ENCODE results near the gene TOP3B. TPM values are rescaled to one million over a fixed set of nuclear protein-coding genes. Genes with fewer than 3 reads are reported as not detected.

TOP3B gene
- total RNA-seq, 1 experiment from 2014 or later = 29.3 TPM

DNA sequence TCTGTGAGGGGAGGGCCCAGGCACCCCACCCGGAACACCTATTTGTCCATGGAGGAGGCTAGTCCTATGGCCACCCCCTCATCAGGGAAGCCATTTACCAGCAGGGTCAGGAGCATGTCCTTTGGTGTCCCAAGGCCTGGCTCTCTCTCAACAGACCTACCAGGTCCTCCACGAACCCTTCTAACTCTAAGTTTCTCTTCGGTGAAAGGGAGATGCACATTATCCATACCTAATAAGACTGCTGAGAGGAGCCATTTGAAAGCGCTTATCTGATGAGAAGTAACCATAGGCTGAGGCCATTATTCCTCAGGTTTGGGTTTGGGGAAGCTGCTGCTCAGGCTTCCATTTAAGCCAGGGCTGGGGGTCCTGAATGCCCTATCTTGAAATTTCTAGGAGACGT is 9.2 kb upstream of the TOP3B start:
- POLR2A ChIA-PET = interaction anchor here (1.1 kb wide), 1 partner anchor 10 kb away, joined by 3 read pairs; the partner anchor contains the start of gene TOP3B
- no TSS peak for BruUV-seq (replicated peaks)
- TF ChIP-seq, protein P1, sequence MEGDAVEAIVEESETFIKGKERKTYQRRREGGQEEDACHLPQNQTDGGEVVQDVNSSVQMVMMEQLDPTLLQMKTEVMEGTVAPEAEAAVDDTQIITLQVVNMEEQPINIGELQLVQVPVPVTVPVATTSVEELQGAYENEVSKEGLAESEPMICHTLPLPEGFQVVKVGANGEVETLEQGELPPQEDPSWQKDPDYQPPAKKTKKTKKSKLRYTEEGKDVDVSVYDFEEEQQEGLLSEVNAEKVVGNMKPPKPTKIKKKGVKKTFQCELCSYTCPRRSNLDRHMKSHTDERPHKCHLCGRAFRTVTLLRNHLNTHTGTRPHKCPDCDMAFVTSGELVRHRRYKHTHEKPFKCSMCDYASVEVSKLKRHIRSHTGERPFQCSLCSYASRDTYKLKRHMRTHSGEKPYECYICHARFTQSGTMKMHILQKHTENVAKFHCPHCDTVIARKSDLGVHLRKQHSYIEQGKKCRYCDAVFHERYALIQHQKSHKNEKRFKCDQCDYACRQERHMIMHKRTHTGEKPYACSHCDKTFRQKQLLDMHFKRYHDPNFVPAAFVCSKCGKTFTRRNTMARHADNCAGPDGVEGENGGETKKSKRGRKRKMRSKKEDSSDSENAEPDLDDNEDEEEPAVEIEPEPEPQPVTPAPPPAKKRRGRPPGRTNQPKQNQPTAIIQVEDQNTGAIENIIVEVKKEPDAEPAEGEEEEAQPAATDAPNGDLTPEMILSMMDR (IDR thresholded peaks at IDR 0.05; ENCODE audit: unreplicated experiment) = no peak
- Mint-ChIP-seq H3K9me3 (ENCODE audit: unreplicated experiment) (no peaks in the 10 kb centered on the region), H3K4me3 (ENCODE audit: unreplicated experiment) (no peak overlapping the region), H3K36me3 (ENCODE audit: insufficient read depth, unreplicated experiment) (no peaks in the 10 kb centered on the region), H3K27ac (ENCODE audit: low read depth, unreplicated experiment) (no peak overlapping the region), H3K27me3 (ENCODE audit: insufficient read depth, unreplicated experiment) (peaks cover 15% of the 10 kb centered on the region), H3K4me1 (ENCODE audit: insufficient read depth, unreplicated experiment) (no peaks in the 10 kb centered on the region)
- intact Hi-C loops (cut with micrococcal nuclease) = no loop called here
- DNase-seq (ENCODE audit: unreplicated experiment) = no peak
- CTCF ChIA-PET = interaction anchor here (1.2 kb wide), 1 partner anchor 10 kb away, joined by 4 read pairs; the partner anchor contains the start of gene TOP3B

- H3K9me3 Mint-ChIP-seq (ENCODE audit: unreplicated experiment) = no peaks in the 10 kb centered on the region
- BruUV-seq (replicated peaks) = no TSS peak
- ChIA-PET CTCF (interaction anchor here (0.6 to 1.2 kb wide), 3 partner anchors 9 to 228 kb away, joined by 3 to 4 read pairs (median 3); partner anchors contain the start of gene TOP3B), POLR2A (interaction anchor here (0.9 kb wide), 1 partner anchor 9 kb away, joined by 3 read pairs; the partner anchor contains the start of gene TOP3B)
- intact Hi-C loops (cut with micrococcal nuclease) = no loop called here
- TF ChIP-seq, protein P1 (IDR thresholded peaks at IDR 0.05; ENCODE audit: unreplicated experiment) = no peak
- H3K4me3 Mint-ChIP-seq (ENCODE audit: unreplicated experiment) = no peak overlapping the region
- DNase-seq (ENCODE audit: unreplicated experiment) = no peak
- H3K4me1 Mint-ChIP-seq (ENCODE audit: insufficient read depth, unreplicated experiment) = no peaks in the 10 kb centered on the region
- H3K27ac Mint-ChIP-seq (ENCODE audit: low read depth, unreplicated experiment) = no peak overlapping the region
- H3K27me3 Mint-ChIP-seq (ENCODE audit: insufficient read depth, unreplicated experiment) = peaks cover 15% of the 10 kb centered on the region
- H3K36me3 Mint-ChIP-seq (ENCODE audit: insufficient read depth, unreplicated experiment) = no peaks in the 10 kb centered on the region
Measured at GRCh38 chr22:21991304-21991596, 8.7 kb upstream of the TOP3B start.

GRCh38 chr22:21990445-21991303 is 8.1 kb upstream of the TOP3B start:
- Mint-ChIP-seq H3K36me3 (ENCODE audit: insufficient read depth, unreplicated experiment) (no peaks in the 10 kb centered on the region), H3K9me3 (ENCODE audit: unreplicated experiment) (no peaks in the 10 kb centered on the region), H3K27me3 (ENCODE audit: insufficient read depth, unreplicated experiment) (peaks cover 15% of the 10 kb centered on the region), H3K27ac (ENCODE audit: low read depth, unreplicated experiment) (no peak overlapping the region), H3K4me1 (ENCODE audit: insufficient read depth, unreplicated experiment) (no peaks in the 10 kb centered on the region), H3K4me3 (ENCODE audit: unreplicated experiment) (no peak overlapping the region)
- intact Hi-C loops (cut with micrococcal nuclease) = no loop called here
- ChIA-PET POLR2A (interaction anchor here (0.9 kb wide), 1 partner anchor 8 kb away, joined by 3 read pairs; the partner anchor contains the start of gene TOP3B), CTCF (interaction anchor here (0.6 to 0.8 kb wide), 3 partner anchors 79 to 228 kb away, joined by 3 read pairs; no protein-coding TSS in a partner anchor)
- TF ChIP-seq, protein P1 (IDR thresholded peaks at IDR 0.05; ENCODE audit: unreplicated experiment) = no peak
- no peak for DNase-seq (ENCODE audit: unreplicated experiment)
- no TSS peak for BruUV-seq (replicated peaks)

DNA sequence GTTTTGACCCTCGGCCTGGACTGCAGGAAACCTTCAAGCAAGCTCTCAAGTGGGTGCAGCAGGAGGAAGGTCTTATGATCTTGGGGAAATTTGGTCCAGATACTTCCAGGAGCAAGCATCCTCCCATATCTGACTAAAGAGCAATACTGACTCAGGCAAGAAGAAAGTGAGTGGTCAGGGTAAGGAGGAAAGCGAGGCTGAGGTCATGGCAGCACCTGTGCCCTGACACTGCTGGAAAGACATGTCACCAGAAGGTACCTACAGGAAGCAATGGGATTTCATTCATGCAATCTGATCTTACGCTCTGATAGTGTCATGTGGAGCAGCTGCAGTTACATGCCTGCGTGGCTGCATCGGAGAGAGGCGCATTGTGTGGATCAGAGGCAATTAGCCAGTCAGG is 6.5 kb upstream of the TOP3B start:
- H3K4me3 Mint-ChIP-seq (ENCODE audit: unreplicated experiment) = no peak overlapping the region
- BruUV-seq (replicated peaks) = no TSS peak
- CTCF ChIA-PET = no interaction called here
- H3K27ac Mint-ChIP-seq (ENCODE audit: low read depth, unreplicated experiment) = no peak overlapping the region
- no peaks in the 10 kb centered on the region for H3K9me3 Mint-ChIP-seq (ENCODE audit: unreplicated experiment)
- POLR2A ChIA-PET = no interaction called here
- DNase-seq (ENCODE audit: unreplicated experiment) = no peak
- H3K27me3 Mint-ChIP-seq (ENCODE audit: insufficient read depth, unreplicated experiment) = peaks cover 15% of the 10 kb centered on the region
- H3K36me3 Mint-ChIP-seq (ENCODE audit: insufficient read depth, unreplicated experiment) = no peaks in the 10 kb centered on the region
- TF ChIP-seq, protein P1 (IDR thresholded peaks at IDR 0.05; ENCODE audit: unreplicated experiment) = no peak
- intact Hi-C loops (cut with micrococcal nuclease) = loop anchor here (10.0 kb wide), 1 partner anchor 126 kb away; no protein-coding TSS in a partner anchor
- no peaks in the 10 kb centered on the region for H3K4me1 Mint-ChIP-seq (ENCODE audit: insufficient read depth, unreplicated experiment)

All from MCF 10A (cell line).